Measurements from ENCODE around the gene AKR1D1.
"Not testable (repeated sequence)": the region's sequence is repeated elsewhere in the genome, so short reads cannot be mapped to it uniquely, and the experiment has no call there.

The AKR1D1 gene

GRCh38 chr7:138074121-138074520, 2.1 kb upstream of the AKR1D1 start:
- DNase-seq (ENCODE audit: low spot score), result no peak

GRCh38 chr7:138074540-138074939, 1.7 kb upstream of the AKR1D1 start:
- DNase-seq (ENCODE audit: low spot score), result no peak

GRCh38 chr7:138075350-138075749, 909 bp upstream of the AKR1D1 start:
- no peak for DNase-seq (ENCODE audit: low spot score)

- DNase-seq (ENCODE audit: low spot score), result not testable (repeated sequence)
Measured at GRCh38 chr7:138075786-138076185, 473 bp upstream of the AKR1D1 start.

- no peak for DNase-seq (ENCODE audit: low spot score)
Measured at GRCh38 chr7:138077809-138078208, 1.6 kb downstream of the AKR1D1 start.

GRCh38 chr7:138079137-138079536, 2.9 kb downstream of the AKR1D1 start:
- no peak for DNase-seq (ENCODE audit: low spot score)

- no peak for DNase-seq (ENCODE audit: low spot score)
Measured at GRCh38 chr7:138081868-138082267, 5.6 kb downstream of the AKR1D1 start.

GRCh38 chr7:138083859-138084258, 7.6 kb downstream of the AKR1D1 start:
- no peak for DNase-seq (ENCODE audit: low spot score)

- DNase-seq (ENCODE audit: low spot score), result no peak
Measured at GRCh38 chr7:138086563-138087270, 10.5 kb downstream of the AKR1D1 start.

GRCh38 chr7:138089080-138089901, 13.0 kb downstream of the AKR1D1 start:
- peak; percentile 33 for DNase-seq (ENCODE audit: low spot score)

GRCh38 chr7:138091032-138091431, 14.8 kb downstream of the AKR1D1 start:
- DNase-seq (ENCODE audit: low spot score), result no peak

GRCh38 chr7:138091840-138092239, 15.6 kb downstream of the AKR1D1 start:
- DNase-seq (ENCODE audit: low spot score), result not testable (repeated sequence)

- no peak for DNase-seq (ENCODE audit: low spot score)
Measured at GRCh38 chr7:138092486-138093028, 16.3 kb downstream of the AKR1D1 start.

GRCh38 chr7:138095972-138096935, 20.0 kb downstream of the AKR1D1 start:
- DNase-seq (ENCODE audit: low spot score), result no peak

GRCh38 chr7:138097064-138097741, 20.9 kb downstream of the AKR1D1 start:
- peak; percentile 38 for DNase-seq (ENCODE audit: low spot score)

GRCh38 chr7:138099813-138100212, 23.6 kb downstream of the AKR1D1 start:
- DNase-seq (ENCODE audit: low spot score), result no peak

- no peak for DNase-seq (ENCODE audit: low spot score)
Measured at GRCh38 chr7:138105221-138105620, 29.0 kb downstream of the AKR1D1 start.

GRCh38 chr7:138115047-138115446, 38.8 kb downstream of the AKR1D1 start:
- no peak for DNase-seq (ENCODE audit: low spot score)

GRCh38 chr7:138116141-138116540, 39.9 kb downstream of the AKR1D1 start:
- DNase-seq (ENCODE audit: low spot score), result peak; percentile 54

GRCh38 chr7:138116892-138117291, 40.6 kb downstream of the AKR1D1 start:
- DNase-seq (ENCODE audit: low spot score), result no peak

- no peak for DNase-seq (ENCODE audit: low spot score)
Measured at GRCh38 chr7:138120140-138120827, 44.0 kb downstream of the AKR1D1 start.
